Measurements from ENCODE around the gene SECISBP2L. TPM values are rescaled to one million over a fixed set of nuclear protein-coding genes. Genes with fewer than 3 reads are reported as not detected.

The SECISBP2L gene
- total and polyA plus RNA-seq, 2 donors (not counting 1 experiment from before 2014, with no cell fraction given): 13.0 to 121 TPM

DNA sequence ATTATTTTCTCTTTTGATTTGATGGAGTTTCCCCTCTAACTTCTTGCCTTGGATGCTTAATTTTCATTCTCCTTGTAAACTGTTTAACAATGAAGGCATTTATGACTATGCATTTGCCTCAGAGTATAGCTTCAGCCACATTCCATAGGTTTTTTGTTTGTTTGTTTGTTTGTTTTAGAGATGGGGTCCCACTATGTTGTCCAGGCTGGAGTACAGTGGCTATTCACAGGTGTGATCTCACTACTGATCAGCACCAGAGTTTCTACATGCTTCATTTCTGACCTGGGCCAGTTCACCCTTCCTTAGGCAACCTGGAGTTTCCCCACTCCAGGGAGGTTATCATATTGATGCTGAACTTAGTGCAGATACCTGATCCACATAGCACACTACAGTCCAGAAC, 4.1 kb downstream of the SECISBP2L start:
- POLR2A ChIA-PET: no interaction called here
- intact Hi-C loops (cut with micrococcal nuclease): loop anchor here (10.0 kb wide), 1 partner anchor 1313 kb away; the partner anchor contains the start of gene GABPB1

DNA sequence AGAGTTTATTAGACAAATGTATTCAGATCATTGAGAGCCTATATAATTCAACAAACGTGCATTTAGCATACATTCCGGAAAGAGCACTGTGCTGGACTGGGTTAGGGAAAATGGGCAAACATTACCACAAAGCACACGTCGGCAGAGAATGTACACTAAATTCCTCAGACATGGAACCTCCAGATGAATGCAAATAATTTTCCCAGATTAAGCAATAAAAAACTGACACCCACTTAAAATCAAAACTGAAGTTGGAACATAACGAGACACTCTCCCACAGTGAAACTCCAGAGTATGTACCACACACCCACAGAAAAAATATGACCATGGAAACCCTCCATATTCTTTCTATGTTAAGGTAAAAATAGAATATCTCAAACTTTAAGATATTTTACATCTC, 4.8 kb downstream of the SECISBP2L start:
- peaks cover 88% of the 10 kb centered on the region for H3K79me2 ChIP-seq (ENCODE audit: control insufficient read depth, insufficient read depth, low read length)
- H3K27ac ChIP-seq (ENCODE audit: low read length in 2 of 2): no peak overlapping the region
- H3K27me3 ChIP-seq (replicated peaks in 1 of 4; ENCODE audit: control extremely low read depth in 1 of 4, control insufficient read depth in 3 of 4, insufficient read depth in 4 of 4, low read length in 3 of 4): no peaks in the 10 kb centered on the region
- H3K9ac ChIP-seq (ENCODE audit: low read length): no peak overlapping the region
- CTCF ChIA-PET: no interaction called here
- no peaks in the 10 kb centered on the region for H3K9me3 ChIP-seq (ENCODE audit: control extremely low read depth in 1 of 3, control insufficient read depth in 2 of 3, insufficient read depth in 1 of 3, low read length in 2 of 3)
- no peak overlapping the region for H3K4me3 ChIP-seq (ENCODE audit: control extremely low read depth in 1 of 5, extremely low read depth in 1 of 5, insufficient read depth in 1 of 5, low read depth in 2 of 5, low read length in 4 of 5)
- ATAC-seq (ENCODE audit: low read depth) (no peak), DNase-seq (no peak)
- Mint-ChIP-seq H3K27me3 (no peaks in the 10 kb centered on the region), H3K27ac (no peak overlapping the region), H3K4me3 (no peak overlapping the region), H3K9me3 (ENCODE audit: insufficient read depth) (no peaks in the 10 kb centered on the region), H3K4me1 (peaks cover 45% of the 10 kb centered on the region)
- POLR2A ChIA-PET: no interaction called here
- 94% methylated on average over 4 of the region's 5 CpGs for WGBS (ENCODE audit: insufficient coverage)
- peaks cover 12 to 23% of the 10 kb centered on the region in 2 donors for H3K4me1 ChIP-seq (ENCODE audit: control insufficient read depth in 2 of 2, insufficient read depth in 2 of 2, low read length in 2 of 2)
- no peak overlapping the region for H2AFZ ChIP-seq (ENCODE audit: insufficient read depth, low read depth, low read length, poor library complexity, severe bottlenecking)
- no peak for TF ChIP-seq EZH2 (IDR thresholded peaks at IDR 0.05; ENCODE audit: borderline replicate concordance, insufficient read depth, low read depth, low read length, poor library complexity, severe bottlenecking)
- TF ChIP-seq, protein P1, sequence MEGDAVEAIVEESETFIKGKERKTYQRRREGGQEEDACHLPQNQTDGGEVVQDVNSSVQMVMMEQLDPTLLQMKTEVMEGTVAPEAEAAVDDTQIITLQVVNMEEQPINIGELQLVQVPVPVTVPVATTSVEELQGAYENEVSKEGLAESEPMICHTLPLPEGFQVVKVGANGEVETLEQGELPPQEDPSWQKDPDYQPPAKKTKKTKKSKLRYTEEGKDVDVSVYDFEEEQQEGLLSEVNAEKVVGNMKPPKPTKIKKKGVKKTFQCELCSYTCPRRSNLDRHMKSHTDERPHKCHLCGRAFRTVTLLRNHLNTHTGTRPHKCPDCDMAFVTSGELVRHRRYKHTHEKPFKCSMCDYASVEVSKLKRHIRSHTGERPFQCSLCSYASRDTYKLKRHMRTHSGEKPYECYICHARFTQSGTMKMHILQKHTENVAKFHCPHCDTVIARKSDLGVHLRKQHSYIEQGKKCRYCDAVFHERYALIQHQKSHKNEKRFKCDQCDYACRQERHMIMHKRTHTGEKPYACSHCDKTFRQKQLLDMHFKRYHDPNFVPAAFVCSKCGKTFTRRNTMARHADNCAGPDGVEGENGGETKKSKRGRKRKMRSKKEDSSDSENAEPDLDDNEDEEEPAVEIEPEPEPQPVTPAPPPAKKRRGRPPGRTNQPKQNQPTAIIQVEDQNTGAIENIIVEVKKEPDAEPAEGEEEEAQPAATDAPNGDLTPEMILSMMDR (IDR thresholded peaks at IDR 0.05): no peak
- peaks cover 59% of the 10 kb centered on the region for H4K20me1 ChIP-seq (ENCODE audit: control insufficient read depth, insufficient read depth, low read length, poor library complexity, severe bottlenecking)
- no peaks in the 10 kb centered on the region for H3K36me3 ChIP-seq (replicated peaks in 1 of 2; ENCODE audit: control extremely low read depth in 1 of 2, control insufficient read depth in 1 of 2, extremely low read depth in 1 of 2, insufficient read depth in 2 of 2, low read length in 1 of 2)
- H3K4me2 ChIP-seq (replicated peaks; ENCODE audit: low read depth, low read length, poor library complexity, severe bottlenecking): no peak overlapping the region
- intact Hi-C loops (cut with micrococcal nuclease): loop anchor here (10.0 kb wide), 1 partner anchor 1313 kb away; the partner anchor contains the start of gene GABPB1

More for the DNA sequence above, 4.1 kb downstream of the SECISBP2L start:
- Histone ChIP-seq H3K4me2 (replicated peaks; ENCODE audit: low read depth, low read length, poor library complexity, severe bottlenecking) (no peak overlapping the region), H3K27ac (ENCODE audit: low read length in 2 of 2) (no peak overlapping the region), H3K79me2 (ENCODE audit: control insufficient read depth, insufficient read depth, low read length) (peaks cover 82% of the 10 kb centered on the region), H4K20me1 (ENCODE audit: control insufficient read depth, insufficient read depth, low read length, poor library complexity, severe bottlenecking) (peaks cover 59% of the 10 kb centered on the region), H3K4me3 (ENCODE audit: control extremely low read depth in 1 of 5, extremely low read depth in 1 of 5, insufficient read depth in 1 of 5, low read depth in 2 of 5, low read length in 4 of 5) (no peak overlapping the region), H3K36me3 (replicated peaks in 1 of 2; ENCODE audit: control extremely low read depth in 1 of 2, control insufficient read depth in 1 of 2, extremely low read depth in 1 of 2, insufficient read depth in 2 of 2, low read length in 1 of 2) (no peaks in the 10 kb centered on the region), H2AFZ (ENCODE audit: insufficient read depth, low read depth, low read length, poor library complexity, severe bottlenecking) (no peak overlapping the region), H3K27me3 (replicated peaks in 1 of 4; ENCODE audit: control extremely low read depth in 1 of 4, control insufficient read depth in 3 of 4, insufficient read depth in 4 of 4, low read length in 3 of 4) (no peaks in the 10 kb centered on the region), H3K4me1 (ENCODE audit: control insufficient read depth in 2 of 2, insufficient read depth in 2 of 2, low read length in 2 of 2) (peaks cover 12 to 23% of the 10 kb centered on the region in 2 donors), H3K9me3 (ENCODE audit: control extremely low read depth in 1 of 3, control insufficient read depth in 2 of 3, insufficient read depth in 1 of 3, low read length in 2 of 3) (no peaks in the 10 kb centered on the region), H3K9ac (ENCODE audit: low read length) (no peak overlapping the region)
- TF ChIP-seq, protein P1 (IDR thresholded peaks at IDR 0.05): no peak
- no peak for TF ChIP-seq EZH2 (IDR thresholded peaks at IDR 0.05; ENCODE audit: borderline replicate concordance, insufficient read depth, low read depth, low read length, poor library complexity, severe bottlenecking)
- no peak for DNase-seq
- ATAC-seq (ENCODE audit: low read depth): no peak
- no peak overlapping the region for H3K4me3 Mint-ChIP-seq
- CTCF ChIA-PET: no interaction called here
- no peak overlapping the region for H3K27ac Mint-ChIP-seq
- no peaks in the 10 kb centered on the region for H3K9me3 Mint-ChIP-seq (ENCODE audit: insufficient read depth)
- no peaks in the 10 kb centered on the region for H3K27me3 Mint-ChIP-seq
- peaks cover 53% of the 10 kb centered on the region for H3K4me1 Mint-ChIP-seq
